H1 (cell line): Measurements from ENCODE around the gene CABP1. TPM values are rescaled to one million over a fixed set of nuclear protein-coding genes. Genes with fewer than 3 reads are reported as not detected.

Experiments used
- CTCF ChIA-PET: fragments of 300-600 bp; sonication (Branson Sonifier 250); formaldehyde crosslinking; loops from one replicate; lab custom pipeline; 2021; ENCODE audit not compliant: partially characterized antibody; lab: Charles Lee
- POLR2A ChIA-PET: fragments of 300-600 bp; sonication (Branson Sonifier 250); formaldehyde crosslinking; loops from one replicate; lab custom pipeline; 2021; ENCODE audit warnings: inconsistent platforms; ENCODE audit not compliant: partially characterized antibody; lab: Charles Lee
- DNase-seq, 2 experiments: peaks; one replicate each; pipeline versions ENCODE4 v3.0.0 to v3.0.0-alpha.2; 2010 to 2022; ENCODE audit warnings: low spot score in 2 of 2, low read depth in 1 of 2, mixed read lengths in 1 of 2
- FAIRE-seq: peaks from 2 replicates; lab custom pipeline; 2011; peaks lifted over from hg19 to GRCh38; lab: Jason Lieb, UNC
- H2AFZ ChIP-seq: 2 replicates; pipeline ENCODE4 v1.8.1; 2012; ENCODE audit warnings: low read length, inconsistent platforms
- H2AK5ac ChIP-seq: 2 replicates; pipeline ENCODE4 v1.6.1; 2013; ENCODE audit warnings: low read depth, low read length
- H2BK120ac ChIP-seq: replicated peaks from 2 replicates; pipeline ENCODE3; 2013; ENCODE audit warnings: low read depth, low read length, inconsistent platforms
- H2BK12ac ChIP-seq: 2 replicates; pipeline ENCODE4 v1.6.1; 2013; ENCODE audit warnings: low read depth, low read length
- H2BK15ac ChIP-seq: 2 replicates; pipeline ENCODE4 v1.6.1; 2013; ENCODE audit warnings: low read length
- H2BK20ac ChIP-seq: 2 replicates; pipeline ENCODE4 v1.6.1; 2013; ENCODE audit warnings: low read length
- H2BK5ac ChIP-seq: 2 replicates; pipeline ENCODE4 v1.6.1; 2013; ENCODE audit warnings: low read depth, low read length
- H3K14ac ChIP-seq: 2 replicates; pipeline ENCODE4 v1.6.1; 2013; ENCODE audit warnings: inconsistent platforms; ENCODE audit not compliant: insufficient read length
- H3K18ac ChIP-seq: 2 replicates; pipeline ENCODE4 v1.6.1; 2013; ENCODE audit warnings: low read length; ENCODE audit errors: extremely low read depth
- H3K23ac ChIP-seq: 2 replicates; pipeline ENCODE4 v1.6.1; 2013; ENCODE audit warnings: inconsistent platforms; ENCODE audit not compliant: insufficient read length
- H3K23me2 ChIP-seq: 2 replicates; pipeline ENCODE4 v1.6.1; 2013; ENCODE audit warnings: low read depth, low read length
- H3K27ac ChIP-seq: 2 replicates; pipeline ENCODE4 v1.6.1; 2011; ENCODE audit warnings: low read depth, low read length, inconsistent platforms
- H3K27me3 ChIP-seq, 4 experiments: replicated peaks in 1 of 4; 1 replicate in 1 of 4; 2 replicates in 3 of 4; pipeline versions ENCODE4 v1.6.1 to v1.8.1; 2011 to 2013; ENCODE audit warnings: low read length in 3 of 4, mild to moderate bottlenecking in 3 of 4, inconsistent platforms in 2 of 4, mixed read lengths in 2 of 4, moderate library complexity in 1 of 4; ENCODE audit not compliant: control insufficient read depth in 3 of 4, insufficient read depth in 3 of 4; ENCODE audit errors: extremely low read depth in 1 of 4
- H3K36me3 ChIP-seq, 4 experiments: 2 replicates each; pipeline versions ENCODE4 v1.6.1 to v1.8.1; 2011 to 2013; ENCODE audit warnings: mild to moderate bottlenecking in 4 of 4, low read length in 3 of 4, moderate library complexity in 2 of 4, control low read depth in 1 of 4, inconsistent platforms in 1 of 4; ENCODE audit not compliant: insufficient read depth in 4 of 4, control insufficient read depth in 2 of 4
- H3K4ac ChIP-seq: replicated peaks from 2 replicates; pipeline ENCODE3; 2013; ENCODE audit warnings: low read length, low read depth, mixed read lengths, inconsistent platforms; ENCODE audit not compliant: insufficient read length
- H3K4me1 ChIP-seq, 4 experiments: replicated peaks in 1 of 4; 1 replicate in 1 of 4; 2 replicates in 3 of 4; pipeline versions ENCODE4 v1.6.1 to v1.8.1; 2011 to 2013; ENCODE audit warnings: low read length in 3 of 4, inconsistent platforms in 2 of 4, mixed read lengths in 1 of 4; ENCODE audit not compliant: insufficient read depth in 4 of 4, control insufficient read depth in 3 of 4
- H3K4me2 ChIP-seq, 2 experiments: 2 replicates each; pipeline versions ENCODE4 v1.6.1 to v1.8.1; 2011 to 2013; ENCODE audit warnings: low read depth in 2 of 2, low read length in 2 of 2, control low read depth in 1 of 2, inconsistent platforms in 1 of 2, mild to moderate bottlenecking in 1 of 2; ENCODE audit not compliant: insufficient read depth in 1 of 2
- H3K4me3 ChIP-seq, 4 experiments: fragments of 200-600, 300-600 bp in 1 of 4; sonication (generic), shearing (Covaris generic), sonication (Bioruptor Twin) in 1 of 4; 2 replicates each; pipeline versions ENCODE4 v1.5.1 to v1.8.1; 2011 to 2016; ENCODE audit warnings: low read length in 4 of 4, low read depth in 3 of 4, control low read depth in 2 of 4, inconsistent platforms in 2 of 4, mild to moderate bottlenecking in 2 of 4, mixed read lengths in 1 of 4, moderate library complexity in 1 of 4; ENCODE audit not compliant: insufficient read depth in 2 of 4; ENCODE audit errors: extremely low read depth in 1 of 4
- H3K56ac ChIP-seq: replicated peaks from 2 replicates; pipeline ENCODE3; 2013; ENCODE audit warnings: low read depth, mild to moderate bottlenecking, mixed read lengths, low read length, inconsistent platforms; ENCODE audit not compliant: insufficient read length
- H3K79me1 ChIP-seq: 2 replicates; pipeline ENCODE4 v1.6.1; 2013; ENCODE audit warnings: low read depth, low read length, control low read depth
- H3K79me2 ChIP-seq, 2 experiments: 2 replicates each; pipeline versions ENCODE4 v1.6.1 to v1.8.1; 2012 to 2013; ENCODE audit warnings: low read length in 2 of 2, mild to moderate bottlenecking in 2 of 2, inconsistent platforms in 1 of 2; ENCODE audit not compliant: insufficient read depth in 2 of 2, control insufficient read depth in 1 of 2
- H3K9ac ChIP-seq, 4 experiments: replicated peaks in 1 of 4; 1 replicate in 1 of 4; 2 replicates in 3 of 4; pipeline versions ENCODE4 v1.6.1 to v1.8.1; 2011 to 2013; ENCODE audit warnings: low read depth in 3 of 4, low read length in 3 of 4, control low read depth in 2 of 4, mild to moderate bottlenecking in 2 of 4, moderate library complexity in 2 of 4, inconsistent platforms in 1 of 4; ENCODE audit errors: extremely low read depth in 1 of 4
- H3K9me3 ChIP-seq, 2 experiments: 2 replicates each; pipeline versions ENCODE4 v1.6.1 to v1.8.1; 2012 to 2013; ENCODE audit warnings: mild to moderate bottlenecking in 2 of 2, moderate library complexity in 2 of 2, control low read depth in 1 of 2, inconsistent platforms in 1 of 2, low read depth in 1 of 2, low read length in 1 of 2, mixed read lengths in 1 of 2; ENCODE audit not compliant: insufficient read depth in 2 of 2
- H4K20me1 ChIP-seq, 2 experiments: replicated peaks in 1 of 2; 2 replicates each; pipeline versions ENCODE3 to v1.8.1; 2011 to 2013; ENCODE audit warnings: inconsistent platforms in 2 of 2, low read length in 2 of 2, mild to moderate bottlenecking in 1 of 2; ENCODE audit not compliant: insufficient read depth in 2 of 2, control insufficient read depth in 1 of 2
- H4K5ac ChIP-seq: 2 replicates; pipeline ENCODE4 v1.6.1; 2013; ENCODE audit warnings: low read length, low read depth, mixed read lengths, inconsistent platforms; ENCODE audit not compliant: insufficient read length
- H4K8ac ChIP-seq: 2 replicates; pipeline ENCODE4 v1.8.0; 2013; ENCODE audit warnings: mild to moderate bottlenecking, moderate library complexity, low read length, inconsistent platforms; ENCODE audit not compliant: insufficient read depth; ENCODE audit errors: extremely low read depth
- H4K91ac ChIP-seq: replicated peaks from 2 replicates; pipeline ENCODE3; 2013; ENCODE audit warnings: low read length, mixed read lengths, inconsistent platforms; ENCODE audit not compliant: insufficient read length
- EP300 ChIP-seq, 2 experiments: IDR thresholded peaks; 1 replicate in 1 of 2; 2 replicates in 1 of 2; pipeline ENCODE4 v1.6.1; 2011 to 2012; ENCODE audit warnings: low read depth in 2 of 2, low read length in 2 of 2, mild to moderate bottlenecking in 2 of 2, borderline replicate concordance in 1 of 2, inconsistent platforms in 1 of 2, moderate library complexity in 1 of 2
- GTF2F1 ChIP-seq: IDR thresholded peaks from 2 replicates; pipeline ENCODE4 v1.6.1; 2012; ENCODE audit warnings: low read depth, low read length, improper control_type of control experiment, borderline replicate concordance
- KDM1A ChIP-seq: fragments of 200-600, 300-600 bp; sonication (generic); IDR thresholded peaks from 2 replicates; pipeline ENCODE4 v1.7.1; 2016; ENCODE audit warnings: mild to moderate bottlenecking, low read length, borderline replicate concordance
- KDM4A ChIP-seq: IDR thresholded peaks from one replicate; pipeline ENCODE4 v1.7.1; 2012; ENCODE audit warnings: low read depth, mild to moderate bottlenecking, moderate library complexity, low read length, inconsistent platforms; ENCODE audit not compliant: severe bottlenecking
- NANOG ChIP-seq: IDR thresholded peaks from 2 replicates; pipeline ENCODE4 v1.6.1; 2011; ENCODE audit warnings: low read length, low read depth, mild to moderate bottlenecking, inconsistent platforms; ENCODE audit not compliant: insufficient read depth, poor library complexity, severe bottlenecking
- POLR2AphosphoS5 ChIP-seq: IDR thresholded peaks from 2 replicates; pipeline ENCODE4 v1.6.1; 2011; ENCODE audit warnings: low read depth, low read length
- SAP30 ChIP-seq: fragments of 300-600 bp; sonication (generic); IDR thresholded peaks from 2 replicates; pipeline ENCODE4 v1.7.1; 2012; ENCODE audit warnings: low read length, moderate library complexity, mild to moderate bottlenecking, inconsistent platforms; ENCODE audit not compliant: insufficient read depth, insufficient replicate concordance
- WGBS, 2 experiments: shearing (Covaris generic) in 1 of 2; methylation state at CpG; one replicate each; pipeline versions ENCODE4 v1.1.6 to v1.1.7; 2013 to 2015; ENCODE audit warnings: low lambda C conversion rate in 2 of 2, mixed read lengths in 2 of 2, inconsistent platforms in 1 of 2, low coverage in 1 of 2, missing lambda C conversion rate in 1 of 2; ENCODE audit not compliant: insufficient replicate concordance in 2 of 2, insufficient coverage in 1 of 2, insufficient read length in 1 of 2; ENCODE audit errors: extremely low coverage in 1 of 2, missing lambda C conversion rate in 1 of 2; 5-methylcytosine and 5-hydroxymethylcytosine counted together
- polyA plus RNA-seq, 7 experiments: library from polyadenylated mRNA; depleted of rRNA in 3 of 7; stranded (reverse) in 5 of 7; unstranded in 2 of 7; fragments of >200 nt in 5 of 7; fragments of 200-250 nt in 2 of 7; gene quantifications; 1 replicate in 5 of 7; 2 replicates in 1 of 7; 4 replicates in 1 of 7; pipeline versions ENCODE4 v1.2.1 to v1.2.3, GENCODE V29; 2011 to 2013; ENCODE audit warnings: missing spikeins in 2 of 7, mixed read lengths in 2 of 7
- total RNA-seq: library from RNA; stranded (reverse); fragmentation: NEBNext Ultra II Directional; extraction: Animal tissue kit (Norgen Biotek cat#: 25700); gene quantifications from 2 replicates; pipeline ENCODE4 v1.2.1, GENCODE V29; 2021
- TF ChIP-seq, protein P1 (sequence below): IDR thresholded peaks from 2 replicates; pipeline ENCODE4 v1.6.1; 2012; ENCODE audit warnings: low read length, inconsistent platforms

CABP1 gene
- total and polyA plus RNA-seq, 2 of the 8 experiments (the other 6 are each of a cell fraction or from before 2014, with no cell fraction given) = 3.9 to 7.4 TPM

DNA sequence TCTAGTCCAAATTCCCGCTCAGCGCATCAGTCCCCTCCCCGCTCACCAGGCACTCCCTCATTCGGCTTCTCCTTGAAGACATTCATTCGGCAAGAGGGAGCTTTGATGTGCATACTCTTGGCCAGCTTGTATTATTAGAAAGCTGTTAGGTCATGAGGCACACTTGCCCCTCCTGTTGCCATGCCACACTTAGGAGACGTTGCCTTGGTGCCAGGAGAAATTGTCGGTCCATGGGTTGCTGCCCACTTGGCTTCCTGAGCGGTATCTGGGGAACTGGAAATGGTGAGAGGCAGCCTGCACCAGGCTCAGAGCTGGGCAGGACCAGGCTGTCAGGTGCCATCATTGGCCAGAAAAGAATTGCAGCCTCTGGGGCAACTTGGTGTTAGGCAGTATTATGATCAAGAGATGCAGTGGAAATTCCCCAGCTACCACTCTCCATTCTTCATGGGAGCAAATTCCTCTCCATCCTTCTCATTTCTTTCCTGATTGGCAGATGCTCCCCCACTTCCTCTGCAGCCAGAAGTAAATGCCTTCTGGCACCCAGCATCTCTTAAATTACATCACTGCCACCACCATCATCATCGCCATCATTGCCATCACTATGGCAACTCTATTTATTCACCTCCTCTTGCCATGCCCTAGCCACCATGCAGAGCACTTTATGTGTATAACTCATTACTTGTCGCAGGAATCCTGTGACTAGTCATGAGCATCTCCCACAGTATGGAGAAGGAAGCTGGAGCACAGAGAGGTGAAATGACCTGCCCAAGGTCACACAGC is 12.4 kb downstream of the CABP1 start:
- Histone ChIP-seq H3K23me2 (no peaks in the 10 kb centered on the region), H2BK15ac (no peak overlapping the region), H3K79me1 (no peaks in the 10 kb centered on the region; the same call in 1 of the 2 replicates), H3K27me3 (no peaks in the 10 kb centered on the region), H3K4me2 (no peak overlapping the region), H2BK20ac (no peak overlapping the region), H3K4me3 (no peak overlapping the region), H3K56ac (no peak overlapping the region), H3K9ac (no peak overlapping the region), H4K8ac (no peak overlapping the region), H3K36me3 (no peaks in the 10 kb centered on the region), H2BK120ac (no peak overlapping the region), H2BK12ac (no peak overlapping the region), H3K27ac (no peak overlapping the region), H4K20me1 (peaks cover 0 to 2% of the 10 kb centered on the region in 2 experiments), H2AK5ac (no peak overlapping the region), H2AFZ (no peak overlapping the region), H4K91ac (no peak overlapping the region), H3K79me2 (no peaks in the 10 kb centered on the region), H3K4ac (no peak overlapping the region), H2BK5ac (no peak overlapping the region), H4K5ac (no peak overlapping the region), H3K9me3 (no peaks in the 10 kb centered on the region), H3K14ac (no peak overlapping the region), H3K18ac (no peak overlapping the region), H3K4me1 (peaks cover 4 to 7% (median 4%) of the 10 kb centered on the region in 4 experiments), H3K23ac (no peak overlapping the region)
- DNase-seq (no peak), FAIRE-seq (no peak)
- WGBS, 2 experiments = 84% methylated on average over 10 of the region's 10 CpGs; no CpG with 5 or more reads in 1 of the 2 experiments
- POLR2A ChIA-PET = no interaction called here
- TF ChIP-seq POLR2AphosphoS5 (no peak), NANOG (no peak), SAP30 (no peak), KDM1A (no peak), GTF2F1 (no peak), EP300 (IDR thresholded peaks at IDR 0.05; ENCODE audit: borderline replicate concordance in 1 of 2, low read depth in 2 of 2, low read length in 2 of 2) (no peak), KDM4A (no peak)
- TF ChIP-seq, protein P1, sequence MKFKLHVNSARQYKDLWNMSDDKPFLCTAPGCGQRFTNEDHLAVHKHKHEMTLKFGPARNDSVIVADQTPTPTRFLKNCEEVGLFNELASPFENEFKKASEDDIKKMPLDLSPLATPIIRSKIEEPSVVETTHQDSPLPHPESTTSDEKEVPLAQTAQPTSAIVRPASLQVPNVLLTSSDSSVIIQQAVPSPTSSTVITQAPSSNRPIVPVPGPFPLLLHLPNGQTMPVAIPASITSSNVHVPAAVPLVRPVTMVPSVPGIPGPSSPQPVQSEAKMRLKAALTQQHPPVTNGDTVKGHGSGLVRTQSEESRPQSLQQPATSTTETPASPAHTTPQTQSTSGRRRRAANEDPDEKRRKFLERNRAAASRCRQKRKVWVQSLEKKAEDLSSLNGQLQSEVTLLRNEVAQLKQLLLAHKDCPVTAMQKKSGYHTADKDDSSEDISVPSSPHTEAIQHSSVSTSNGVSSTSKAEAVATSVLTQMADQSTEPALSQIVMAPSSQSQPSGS = no peak
- CTCF ChIA-PET = interaction anchor here (0.9 to 1.9 kb wide), 10 partner anchors 13 to 319 kb away, joined by 3 to 7 read pairs (median 4); partner anchors contain the start of genes CABP1 and POP5
